Measurements from ENCODE around the gene ELOA.
A peak's percentile ranks its signal among the peaks of the same experiment; 100 is the strongest.
"Not testable (repeated sequence)": the region's sequence is repeated elsewhere in the genome, so short reads cannot be mapped to it uniquely, and the experiment has no call there.

ELOA gene

DNA sequence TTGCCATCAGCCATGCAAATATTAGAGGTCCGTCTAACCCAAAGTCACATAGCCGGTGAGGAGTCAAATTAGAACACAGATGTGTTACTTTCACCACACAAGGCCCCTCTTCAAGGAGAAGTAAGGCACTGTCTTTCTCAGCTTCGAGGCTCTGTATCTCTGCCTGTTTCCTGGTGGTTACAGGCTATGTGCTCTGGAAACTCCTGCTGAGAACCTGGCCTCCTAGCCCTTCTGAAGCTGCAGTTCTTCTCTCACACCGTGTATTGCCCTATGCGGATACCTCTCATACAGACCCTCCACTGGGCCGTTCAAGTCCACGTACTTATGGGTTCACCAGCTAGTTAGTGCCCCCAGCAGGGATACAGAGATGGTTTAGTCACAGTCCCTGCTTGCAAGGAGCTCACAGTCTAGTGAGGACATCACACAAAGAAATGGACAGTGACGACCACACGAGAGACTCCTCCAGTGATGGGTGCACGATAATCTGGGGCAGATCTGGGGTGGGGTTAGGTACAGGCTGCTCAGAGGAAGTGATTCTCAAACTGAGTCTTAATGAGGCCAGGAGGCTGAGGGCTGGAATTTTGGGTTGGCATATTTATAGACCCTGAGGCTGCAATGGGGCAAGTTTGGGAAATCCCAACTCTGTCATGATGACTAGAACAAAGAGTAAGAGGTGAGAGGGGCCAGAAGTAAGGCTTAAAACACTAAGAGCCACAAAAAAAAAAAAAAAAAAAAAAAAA lies 22.8 kb upstream of the ELOA start:
- peaks cover 0 to 45% (median 25%) of the 10 kb centered on the region in 10 experiments; a peak in 18 of 20 replicates for H3K4me1 ChIP-seq
- peaks cover under 1 to 89% (median 58%) of the 10 kb centered on the region in 11 experiments; a peak in 17 of 22 replicates for H4K20me1 ChIP-seq
- H3K9me3 ChIP-seq (replicated peaks in 1 of 11): no peaks in the 10 kb centered on the region
- 0 out of 22 replicates have a peak overlapping the region, but pooled peaks of 1 of the 11 experiments have one; percentile 8 for H3K9ac ChIP-seq
- H3K4me2 ChIP-seq: peak overlapping the region in 4 of 11 experiments; percentile 2 to 49 (median 36); a peak in 6 of 22 replicates
- no peaks in the 10 kb centered on the region for H3K27me3 ChIP-seq
- TF ChIP-seq Cebpa-rat (IDR thresholded peaks at IDR 0.05): no peak
- no peak overlapping the region for H3K4me3 ChIP-seq
- H3K36me3 ChIP-seq: peaks cover 7 to 44% (median 21%) of the 10 kb centered on the region in 11 experiments; a peak in 18 of 22 replicates
- H3K27ac ChIP-seq: peak overlapping the region in 2 of 11 experiments; percentile 38 to 48; a peak in 4 of 22 replicates

DNA sequence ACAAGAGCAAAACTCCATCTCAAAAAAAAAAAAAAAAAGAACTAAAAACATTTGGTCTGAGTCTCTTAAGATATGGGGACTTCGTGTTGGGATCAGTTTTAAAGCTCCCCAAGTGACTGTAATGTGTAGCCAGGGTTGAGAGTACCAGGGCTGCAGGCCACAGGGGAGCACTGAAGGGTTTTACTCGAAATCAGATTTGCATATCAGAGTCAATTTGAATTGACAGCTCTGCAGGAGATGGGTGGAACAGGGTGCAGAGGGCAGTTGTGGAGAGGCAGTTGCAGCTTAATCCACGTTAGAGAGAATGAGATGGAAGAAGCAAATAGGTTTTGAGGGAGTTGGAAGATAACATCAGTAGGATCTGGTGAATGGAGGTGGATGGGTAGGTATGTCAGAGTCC lies 20.6 kb upstream of the ELOA start:
- Histone ChIP-seq H3K27me3 (no peaks in the 10 kb centered on the region), H3K9ac (no peak overlapping the region), H3K4me1 (peaks cover 10 to 58% (median 36%) of the 10 kb centered on the region in 10 experiments)

GRCh38 chr1:23726686-23727085 lies 16.6 kb upstream of the ELOA start:
- H3K27ac ChIP-seq: peak overlapping the region in 5 of 11 experiments; percentile 23 to 72 (median 67); a peak in 4 of 22 replicates
- peak overlapping the region in 7 of 11 experiments; percentile 32 to 76 (median 60); a peak in 10 of 22 replicates for H3K4me2 ChIP-seq
- H3K27me3 ChIP-seq: no peaks in the 10 kb centered on the region
- no peaks in the 10 kb centered on the region for H3K9me3 ChIP-seq (replicated peaks in 1 of 11)
- peaks cover 0 to 13% (median 0%) of the 10 kb centered on the region in 11 experiments; a peak in 2 of 22 replicates for H3K36me3 ChIP-seq
- no peak overlapping the region for H3K9ac ChIP-seq
- peaks cover 9 to 69% (median 17%) of the 10 kb centered on the region in 11 experiments; a peak in 15 of 22 replicates for H4K20me1 ChIP-seq
- no peak overlapping the region for H3K4me3 ChIP-seq
- peaks cover 31 to 60% (median 51%) of the 10 kb centered on the region in 10 experiments for H3K4me1 ChIP-seq
- TF ChIP-seq Cebpa-rat (IDR thresholded peaks at IDR 0.05): no peak

More for the DNA sequence above, 20.6 kb upstream of the ELOA start:
- peak overlapping the region in 3 of 11 experiments; percentile 10 to 23 (median 14); a peak in 3 of 22 replicates for H3K4me2 ChIP-seq
- no peak overlapping the region for H3K27ac ChIP-seq
- no peak overlapping the region for H3K4me3 ChIP-seq
- no peaks in the 10 kb centered on the region for H3K9me3 ChIP-seq (replicated peaks in 1 of 11)
- TF ChIP-seq Cebpa-rat (IDR thresholded peaks at IDR 0.05): no peak
- H4K20me1 ChIP-seq: peaks cover 0 to 85% (median 37%) of the 10 kb centered on the region in 11 experiments; a peak in 16 of 22 replicates
- H3K36me3 ChIP-seq: peaks cover 0 to 22% (median 7%) of the 10 kb centered on the region in 11 experiments; a peak in 12 of 22 replicates

GRCh38 chr1:23727362-23727811 lies 15.9 kb upstream of the ELOA start:
- Histone ChIP-seq H4K20me1 (peaks cover 6 to 70% (median 16%) of the 10 kb centered on the region in 11 experiments; a peak in 15 of 22 replicates), H3K9me3 (replicated peaks in 1 of 11) (no peaks in the 10 kb centered on the region), H3K4me2 (peak overlapping the region; percentile 32 to 76 (median 60); a peak in 21 of 22 replicates), H3K27ac (peak overlapping the region in 9 of 11 experiments; percentile 47 to 72 (median 59); a peak in 17 of 22 replicates), H3K36me3 (peaks cover 0 to 14% (median 0%) of the 10 kb centered on the region in 11 experiments; a peak in 4 of 22 replicates), H3K4me1 (peaks cover 31 to 65% (median 49%) of the 10 kb centered on the region in 10 experiments), H3K4me3 (no peak overlapping the region), H3K9ac (peak overlapping the region in 5 of 11 experiments; percentile 0 to 42 (median 15); a peak in 5 of 22 replicates), H3K27me3 (no peaks in the 10 kb centered on the region)
- peak in 6 of 11 experiments; percentile 13 to 77 (median 47); a peak in 8 of 22 replicates for TF ChIP-seq Cebpa-rat (IDR thresholded peaks at IDR 0.05)

DNA sequence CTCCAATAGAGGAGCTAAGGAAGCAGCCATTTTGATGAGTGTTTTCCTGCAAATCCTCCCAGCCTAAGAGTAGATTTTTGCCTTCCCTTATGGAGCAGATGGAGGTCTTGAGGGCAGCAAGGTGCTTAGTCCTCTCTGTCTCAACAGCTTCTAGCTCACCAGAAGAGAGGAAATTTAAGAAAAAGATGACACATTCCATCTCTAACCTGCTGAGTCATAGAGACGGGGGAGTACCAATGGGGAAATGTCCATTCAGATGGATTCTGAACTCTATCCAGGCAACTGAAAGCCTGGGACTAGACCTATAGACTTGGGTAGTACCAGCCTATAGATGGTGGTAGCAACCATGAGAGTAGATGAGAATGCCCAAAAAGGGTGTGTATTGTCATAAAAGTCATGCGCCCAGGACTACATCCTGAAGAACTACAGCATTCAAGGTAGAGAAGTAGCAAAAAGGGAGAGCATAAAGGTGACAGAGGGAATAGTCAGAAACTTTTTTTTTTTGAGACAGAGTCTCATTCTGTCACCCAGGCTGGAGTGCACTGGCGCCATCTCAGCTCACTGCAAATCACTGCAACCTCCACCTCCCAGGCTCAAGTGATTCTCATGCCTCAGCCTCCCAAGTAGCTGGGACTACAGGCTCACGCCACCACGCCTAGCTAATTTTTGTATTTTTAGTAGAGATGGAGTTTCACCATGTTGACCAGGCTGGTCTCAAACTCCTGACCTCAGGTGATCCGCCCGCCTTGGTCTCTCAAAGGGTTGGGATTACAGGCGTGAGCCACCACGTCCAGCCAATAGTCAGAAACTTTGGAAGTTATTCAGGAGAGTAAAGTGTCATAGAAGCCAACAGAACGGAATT lies 10.7 kb upstream of the ELOA start:
- no peak overlapping the region for H3K9ac ChIP-seq
- H3K4me2 ChIP-seq: peak overlapping the region in 4 of 11 experiments; percentile 9 to 39 (median 32); a peak in 6 of 22 replicates
- H3K9me3 ChIP-seq (replicated peaks in 1 of 11): no peaks in the 10 kb centered on the region
- no peak for TF ChIP-seq Cebpa-rat (IDR thresholded peaks at IDR 0.05)
- H3K27me3 ChIP-seq: no peaks in the 10 kb centered on the region
- H3K4me1 ChIP-seq: peaks cover 19 to 40% (median 24%) of the 10 kb centered on the region in 10 experiments
- H3K4me3 ChIP-seq: no peak overlapping the region
- no peak overlapping the region for H3K27ac ChIP-seq
- peaks cover 0 to 63% (median 12%) of the 10 kb centered on the region in 11 experiments; a peak in 12 of 22 replicates for H4K20me1 ChIP-seq
- H3K36me3 ChIP-seq: peaks cover 0 to 14% (median 0%) of the 10 kb centered on the region in 11 experiments; a peak in 6 of 22 replicates

- not testable (repeated sequence) for H3K27me3 ChIP-seq; H3K4me3 ChIP-seq; H3K9me3 ChIP-seq (replicated peaks in 1 of 11); H3K27ac ChIP-seq; H3K9ac ChIP-seq; H3K4me2 ChIP-seq
- H4K20me1 ChIP-seq: peaks cover 0 to 63% (median 11%) of the 10 kb centered on the region in 11 experiments; a peak in 12 of 22 replicates
- H3K36me3 ChIP-seq: peaks cover 0 to 14% (median 0%) of the 10 kb centered on the region in 11 experiments; a peak in 6 of 22 replicates
- peaks cover 12 to 33% (median 17%) of the 10 kb centered on the region in 10 experiments for H3K4me1 ChIP-seq
Measured at GRCh38 chr1:23733281-23733680, 10.0 kb upstream of the ELOA start.

GRCh38 chr1:23736437-23737134 lies 6.7 kb upstream of the ELOA start:
- H3K36me3 ChIP-seq: peaks cover 0 to 13% (median 0%) of the 10 kb centered on the region in 11 experiments; a peak in 5 of 22 replicates
- H3K4me2 ChIP-seq: no peak overlapping the region
- H3K9ac ChIP-seq: no peak overlapping the region
- no peaks in the 10 kb centered on the region for H3K27me3 ChIP-seq
- H4K20me1 ChIP-seq: peaks cover 0 to 31% (median 0%) of the 10 kb centered on the region in 11 experiments; a peak in 3 of 22 replicates
- H3K27ac ChIP-seq: no peak overlapping the region
- H3K4me3 ChIP-seq: no peak overlapping the region
- peaks cover 0 to 10% (median 2%) of the 10 kb centered on the region in 10 experiments; a peak in 8 of 20 replicates for H3K4me1 ChIP-seq
- no peak for TF ChIP-seq Cebpa-rat (IDR thresholded peaks at IDR 0.05)
- no peaks in the 10 kb centered on the region for H3K9me3 ChIP-seq (replicated peaks in 1 of 11)

- Histone ChIP-seq H3K27me3 (no peaks in the 10 kb centered on the region), H3K4me3 (no peak overlapping the region), H3K27ac (no peak overlapping the region), H3K4me2 (no peak overlapping the region), H3K9me3 (replicated peaks in 1 of 11) (no peaks in the 10 kb centered on the region), H3K36me3 (peaks cover 8 to 16% (median 9%) of the 10 kb centered on the region in 11 experiments; a peak in 20 of 22 replicates), H3K9ac (no peak overlapping the region), H3K4me1 (peaks cover 21 to 30% (median 28%) of the 10 kb centered on the region in 10 experiments), H4K20me1 (peaks cover 25 to 41% (median 32%) of the 10 kb centered on the region in 11 experiments)
- TF ChIP-seq Cebpa-rat (IDR thresholded peaks at IDR 0.05): no peak
Measured at GRCh38 chr1:23741609-23742008, 1.7 kb upstream of the ELOA start.
